Endodermal cell (in vitro differentiated cells): ENCODE data around the gene SLC38A10. TPM values are rescaled to one million over a fixed set of nuclear protein-coding genes. Genes with fewer than 3 reads are reported as not detected.

Experiments
- DNase-seq: peaks from one replicate; pipeline ENCODE4 v3.0.0-alpha.2; 2017
- H3K27ac ChIP-seq: 2 replicates; pipeline ENCODE4 v1.5.1; 2013; ENCODE audit warnings: mild to moderate bottlenecking, low read depth, low read length, moderate library complexity
- H3K27me3 ChIP-seq: 2 replicates; pipeline ENCODE4 v1.6.1; 2013; ENCODE audit warnings: mild to moderate bottlenecking, low read length, moderate library complexity; ENCODE audit not compliant: insufficient read depth, control insufficient read depth, poor library complexity, severe bottlenecking
- H3K36me3 ChIP-seq: 2 replicates; pipeline ENCODE4 v1.7.0; 2013; ENCODE audit warnings: mild to moderate bottlenecking, low read length, moderate library complexity; ENCODE audit not compliant: control insufficient read depth, insufficient read depth
- H3K4me1 ChIP-seq: one replicate; pipeline ENCODE4 v1.7.0; 2013; ENCODE audit warnings: low read length; ENCODE audit not compliant: control insufficient read depth, insufficient read depth
- H3K4me3 ChIP-seq: 2 replicates; pipeline ENCODE4 v1.5.1; 2013; ENCODE audit warnings: mild to moderate bottlenecking, low read length, moderate library complexity
- H3K9ac ChIP-seq: 2 replicates; pipeline ENCODE4 v1.6.1; 2013; ENCODE audit warnings: mild to moderate bottlenecking, low read length, moderate library complexity; ENCODE audit not compliant: poor library complexity, severe bottlenecking; ENCODE audit errors: extremely low read depth
- H3K9me3 ChIP-seq: 2 replicates; pipeline ENCODE4 v1.6.1; 2013; ENCODE audit warnings: mild to moderate bottlenecking, low read length, moderate library complexity; ENCODE audit not compliant: control insufficient read depth
- H3K27ac Mint-ChIP-seq: 2 replicates; pipeline ENCODE4 v1.8.0; 2020; ENCODE audit warnings: mixed read lengths
- H3K27me3 Mint-ChIP-seq: 2 replicates; pipeline ENCODE4 v1.8.0; 2021; ENCODE audit warnings: mild to moderate bottlenecking, mixed read lengths; ENCODE audit not compliant: insufficient read depth
- H3K36me3 Mint-ChIP-seq: 2 replicates; pipeline ENCODE4 v1.8.0; 2020; ENCODE audit warnings: low read depth, mixed read lengths
- H3K4me1 Mint-ChIP-seq: 2 replicates; pipeline ENCODE4 v1.8.0; 2020; ENCODE audit warnings: mixed read lengths
- H3K4me3 Mint-ChIP-seq: 2 replicates; pipeline ENCODE4 v1.8.0; 2020; ENCODE audit warnings: mild to moderate bottlenecking, moderate library complexity, mixed read lengths
- H3K9me3 Mint-ChIP-seq: 2 replicates; pipeline ENCODE4 v1.8.0; 2020; ENCODE audit warnings: mild to moderate bottlenecking, mixed read lengths
- CTCF ChIP-seq: fragments of 200-600 bp; sonication (generic); conservative IDR thresholded peaks from 2 replicates; pipeline ENCODE4 v1.5.0; 2021; ENCODE audit warnings: antibody characterized with exemption, mild to moderate bottlenecking
- WGBS, 2 experiments: methylation state at CpG; one replicate each; pipeline versions ENCODE4 v1.1.5 to v1.1.7; 2013; ENCODE audit warnings: missing lambda C conversion rate in 2 of 2, mixed read lengths in 1 of 2; ENCODE audit not compliant: insufficient coverage in 1 of 2, insufficient read length in 1 of 2; 5-methylcytosine and 5-hydroxymethylcytosine counted together
- total RNA-seq, 2 donors: library from RNA; stranded (reverse); fragmentation: NEBNext Ultra II Directional in 1 of 2; extraction: Animal tissue kit (Norgen Biotek cat#: 25700) in 1 of 2; gene quantifications; 2 replicates in 1 of 2; 3 replicates in 1 of 2; pipeline ENCODE4 v1.2.1, GENCODE V29; 2021

Gene SLC38A10
- total RNA-seq, 2 donors from 2014 or later = 60.2 to 90.3 TPM

- Histone ChIP-seq H3K27me3 (no peaks in the 10 kb centered on the region), H3K9me3 (no peaks in the 10 kb centered on the region), H3K4me1 (peaks cover 25% of the 10 kb centered on the region), H3K9ac (no peak overlapping the region), H3K4me3 (no peak overlapping the region), H3K27ac (no peak overlapping the region), H3K36me3 (no peaks in the 10 kb centered on the region)
- H3K4me3 Mint-ChIP-seq = no peak overlapping the region
- no peaks in the 10 kb centered on the region for H3K36me3 Mint-ChIP-seq
- H3K27ac Mint-ChIP-seq = no peak overlapping the region
- peaks cover 13% of the 10 kb centered on the region for H3K27me3 Mint-ChIP-seq
- TF ChIP-seq CTCF = no peak
- WGBS, 2 experiments = 86 to 88% methylated on average over 7 to 10 of the region's 10 CpGs
- no peaks in the 10 kb centered on the region for H3K9me3 Mint-ChIP-seq
- peaks cover 27% of the 10 kb centered on the region for H3K4me1 Mint-ChIP-seq
- no peak for DNase-seq
Measured at GRCh38 chr17:81330884-81331245, 35.8 kb upstream of the SLC38A10 start.

- Histone ChIP-seq H3K27me3 (no peaks in the 10 kb centered on the region), H3K36me3 (no peaks in the 10 kb centered on the region), H3K9ac (no peak overlapping the region), H3K9me3 (no peaks in the 10 kb centered on the region), H3K4me3 (no peak overlapping the region), H3K27ac (no peak overlapping the region), H3K4me1 (peaks cover 25% of the 10 kb centered on the region)
- H3K27me3 Mint-ChIP-seq = peaks cover 11% of the 10 kb centered on the region
- H3K4me3 Mint-ChIP-seq = peak overlapping the region; percentile 12
- peaks cover 27% of the 10 kb centered on the region for H3K4me1 Mint-ChIP-seq
- peak; percentile 49 for TF ChIP-seq CTCF
- H3K27ac Mint-ChIP-seq = no peak overlapping the region
- H3K9me3 Mint-ChIP-seq = no peaks in the 10 kb centered on the region
- peak; percentile 92 for DNase-seq
- WGBS, 2 experiments = 78 to 80% methylated on average over 13 to 23 of the region's 23 CpGs
- no peaks in the 10 kb centered on the region for H3K36me3 Mint-ChIP-seq
Measured at GRCh38 chr17:81329927-81330883, 35.1 kb upstream of the SLC38A10 start.

- WGBS, 2 experiments = 52 to 62% methylated on average over 17 to 26 of the region's 28 CpGs
- no peak overlapping the region for H3K4me3 Mint-ChIP-seq
- no peak overlapping the region for H3K4me3 ChIP-seq
- H3K9me3 ChIP-seq = no peaks in the 10 kb centered on the region
- H3K9ac ChIP-seq = no peak overlapping the region
- no peak for TF ChIP-seq CTCF
- peaks cover 11% of the 10 kb centered on the region for H3K27me3 Mint-ChIP-seq
- no peaks in the 10 kb centered on the region for H3K27me3 ChIP-seq
- peaks cover 25% of the 10 kb centered on the region for H3K4me1 ChIP-seq
- no peaks in the 10 kb centered on the region for H3K36me3 ChIP-seq
- H3K4me1 Mint-ChIP-seq = peaks cover 27% of the 10 kb centered on the region
- DNase-seq = peak; percentile 96
- H3K9me3 Mint-ChIP-seq = no peaks in the 10 kb centered on the region
- no peaks in the 10 kb centered on the region for H3K36me3 Mint-ChIP-seq
- no peak overlapping the region for H3K27ac Mint-ChIP-seq
- H3K27ac ChIP-seq = peak overlapping the region; percentile 31
Measured at GRCh38 chr17:81328978-81329926, 34.1 kb upstream of the SLC38A10 start.
